Measurements from ENCODE around the gene UTP18.
"Not testable (repeated sequence)": the region's sequence is repeated elsewhere in the genome, so short reads cannot be mapped to it uniquely, and the experiment has no call there.

Gene UTP18

GRCh38 chr17:51260237-51261023 lies at the start of gene UTP18:
Gene UTP18, plus strand, starts transcription at chr17:51260546. Its CDS starts 39 bp downstream, at chr17:51260585.
- peak; percentile 98 for DNase-seq

DNA sequence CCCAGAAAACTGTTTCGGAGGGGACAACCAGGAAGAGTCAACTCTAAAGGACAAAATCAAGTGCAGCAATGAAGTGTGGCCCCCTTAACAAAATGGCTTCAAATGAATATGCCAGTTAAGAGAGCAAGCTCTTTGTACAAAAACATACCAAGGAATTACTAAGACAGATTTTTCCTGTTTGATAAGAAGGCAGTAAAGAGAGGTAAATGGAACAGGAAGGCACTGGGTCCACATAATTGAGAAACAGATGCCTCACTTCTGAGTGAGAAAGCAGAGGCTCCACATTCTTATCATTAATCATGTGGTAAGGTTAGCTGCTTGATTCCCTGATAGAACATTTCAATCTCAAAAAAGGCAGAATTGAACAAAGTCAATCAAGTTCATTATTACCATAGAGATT lies 45.4 kb upstream of the UTP18 start:
- DNase-seq: no peak

- no peak for DNase-seq
Observed at GRCh38 chr17:51217946-51218345, 42.4 kb upstream of the UTP18 start.

DNA sequence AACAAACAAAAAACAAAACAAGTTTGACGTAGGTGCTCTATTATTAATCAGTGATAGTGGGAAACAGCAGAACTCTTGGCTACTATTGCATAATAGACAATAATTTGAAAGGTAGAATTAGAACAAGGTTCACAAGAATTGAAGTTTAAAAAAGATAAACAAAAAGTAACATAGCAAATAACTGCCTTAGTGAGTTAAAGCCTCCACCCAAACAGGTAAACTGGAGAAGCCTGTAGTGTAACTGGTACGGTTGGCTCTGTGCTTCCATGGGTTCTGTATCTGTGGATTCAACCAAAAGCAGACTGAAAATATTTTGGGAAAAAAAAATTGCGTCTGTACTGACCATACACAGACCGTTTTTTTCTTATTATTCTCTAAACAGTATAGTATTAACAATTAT lies 39.0 kb upstream of the UTP18 start:
- DNase-seq: no peak

GRCh38 chr17:51224402-51225262 lies 35.7 kb upstream of the UTP18 start:
- no peak for DNase-seq

DNA sequence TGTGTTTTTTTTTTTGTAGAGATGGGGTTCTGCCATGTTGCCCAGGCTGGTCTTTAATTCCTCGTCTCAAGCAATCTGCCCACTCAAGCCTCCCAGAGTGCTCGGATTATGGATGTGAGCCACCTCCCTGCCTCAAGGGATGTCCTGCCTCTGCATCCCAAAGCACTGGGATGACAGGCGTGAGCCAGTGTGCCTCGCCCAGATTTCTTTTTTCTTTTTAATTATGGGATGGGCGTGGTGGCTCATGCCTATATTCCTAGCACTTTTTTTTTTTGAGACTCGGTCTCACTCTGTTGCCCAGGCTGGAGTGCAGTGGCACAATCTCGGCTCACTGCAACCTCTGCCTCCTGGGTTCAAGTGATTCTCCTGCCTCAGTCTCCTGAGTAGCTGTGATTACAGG lies 34.8 kb upstream of the UTP18 start:
- not testable (repeated sequence) for DNase-seq

- peak; percentile 67 for DNase-seq
Observed at GRCh38 chr17:51228161-51228560, 32.2 kb upstream of the UTP18 start.

DNA sequence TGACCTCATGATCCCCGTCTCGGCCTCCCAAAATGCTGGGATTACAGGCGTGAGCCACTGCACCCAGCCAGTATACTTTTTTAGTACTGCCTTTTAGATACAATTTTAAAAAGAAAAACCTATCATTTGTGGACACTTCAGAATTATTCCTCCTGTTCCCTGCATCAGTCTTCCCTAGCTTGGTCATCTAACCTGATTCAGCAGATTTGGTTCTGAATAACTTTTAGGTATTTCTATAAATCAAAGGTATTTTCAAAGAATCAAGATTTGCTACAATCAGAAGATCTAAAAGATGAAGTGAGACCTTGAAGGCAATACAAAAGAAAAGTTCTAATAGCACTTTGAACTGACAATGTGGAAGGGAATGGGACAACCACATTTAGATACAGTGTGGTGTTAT lies 30.5 kb upstream of the UTP18 start:
- no peak for DNase-seq

GRCh38 chr17:51230306-51230705 lies 30.0 kb upstream of the UTP18 start:
- no peak for DNase-seq

DNA sequence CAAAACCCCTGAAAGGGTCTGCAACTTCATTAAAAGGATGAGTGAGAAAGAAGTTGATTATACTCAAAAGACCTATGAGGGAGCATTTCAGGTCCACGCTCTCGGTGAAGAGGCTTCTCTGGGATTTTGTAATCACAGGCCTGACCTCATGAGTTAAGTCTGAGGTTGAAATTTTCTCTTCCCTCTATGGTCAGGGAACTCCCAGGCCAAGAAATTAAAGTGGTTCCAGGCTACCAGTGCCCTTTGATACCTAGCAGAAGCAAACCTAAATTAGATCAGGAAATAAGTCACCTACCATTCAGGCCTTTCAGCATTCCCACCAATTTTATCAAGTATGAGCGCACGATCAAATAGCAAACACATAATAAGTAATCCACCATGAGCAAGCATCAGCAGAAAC lies 28.3 kb upstream of the UTP18 start:
- DNase-seq: no peak

DNA sequence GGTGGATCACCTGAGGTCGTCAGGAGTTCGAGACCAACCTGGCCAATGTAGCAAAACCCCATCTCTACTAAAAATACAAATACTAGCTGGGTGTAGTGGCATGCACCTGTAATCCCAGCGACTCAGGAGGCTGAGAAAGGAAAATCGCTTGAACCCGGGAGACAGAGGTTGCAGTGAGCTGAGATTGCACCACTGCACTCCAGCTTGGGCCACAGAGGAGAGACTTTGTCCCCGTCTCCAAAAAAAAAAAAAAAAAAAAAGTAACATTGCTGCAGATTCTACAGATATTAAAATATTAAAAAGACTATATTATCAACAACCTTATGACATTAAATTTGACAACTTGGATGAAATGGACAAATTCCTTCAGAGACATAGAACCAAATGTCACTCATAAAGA lies 26.2 kb upstream of the UTP18 start:
- no peak for DNase-seq

- DNase-seq: no peak
Observed at GRCh38 chr17:51238255-51238887, 22.0 kb upstream of the UTP18 start.

- DNase-seq: no peak
Observed at GRCh38 chr17:51240275-51240674, 20.1 kb upstream of the UTP18 start.

DNA sequence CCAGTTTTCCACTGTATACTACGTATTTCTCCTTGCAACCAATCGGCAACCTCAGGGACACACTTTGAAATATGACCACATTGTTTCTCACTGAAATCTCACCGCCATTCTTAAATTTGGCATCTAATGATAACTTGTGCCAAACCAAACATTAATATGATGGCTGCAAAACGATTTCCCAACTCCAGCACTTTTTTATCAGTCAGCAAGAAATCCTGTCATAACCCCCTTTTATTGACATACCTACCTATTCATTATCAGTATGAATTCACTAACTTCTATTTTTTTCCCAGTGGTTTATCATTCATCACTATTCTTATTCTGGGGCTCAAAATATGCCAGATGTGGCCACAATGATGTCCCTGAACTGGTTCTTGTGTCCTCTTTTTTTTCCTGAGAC lies 16.3 kb upstream of the UTP18 start:
- DNase-seq: no peak

DNA sequence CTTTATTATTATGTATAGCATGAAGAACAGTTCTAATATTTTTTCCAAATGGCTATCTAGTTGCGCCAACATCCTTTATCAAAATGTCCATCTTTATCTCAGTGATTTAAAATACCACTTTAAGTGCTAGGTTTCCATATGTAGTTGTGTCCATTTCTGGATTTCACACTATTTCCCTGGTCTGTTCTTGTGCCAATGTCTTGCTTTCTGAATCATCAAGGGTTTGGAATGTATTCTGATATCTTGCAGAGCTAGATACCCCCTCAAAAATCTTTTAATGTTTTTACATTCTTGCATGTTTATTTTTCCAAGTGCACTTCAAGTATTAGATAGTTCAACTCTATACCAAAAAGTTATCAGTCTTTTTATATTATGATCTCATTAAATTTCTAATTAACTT lies 14.8 kb upstream of the UTP18 start:
- no peak for DNase-seq

GRCh38 chr17:51250314-51250840 lies 10.0 kb upstream of the UTP18 start:
- no peak for DNase-seq

DNA sequence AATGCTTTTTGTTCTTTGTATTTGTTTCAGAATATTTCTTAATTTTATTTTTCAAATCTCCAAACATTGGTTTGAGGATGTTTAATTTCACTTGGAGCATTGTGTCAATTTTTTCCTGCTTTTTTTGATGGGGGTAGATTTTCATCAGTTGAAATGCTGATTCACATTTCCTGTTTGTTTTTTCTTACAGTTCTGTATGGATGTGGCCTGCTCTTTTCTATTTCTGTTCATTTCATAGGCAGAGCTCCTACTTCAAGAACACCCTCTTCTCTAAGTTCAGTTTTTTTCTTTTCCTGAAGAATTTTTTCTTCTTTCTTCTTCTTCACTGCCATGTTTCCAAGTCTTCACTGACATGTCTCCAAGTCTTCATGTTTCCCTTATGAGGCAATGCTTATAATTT lies 9.3 kb upstream of the UTP18 start:
- DNase-seq: no peak

GRCh38 chr17:51255673-51256072 lies 4.7 kb upstream of the UTP18 start:
- no peak for DNase-seq

DNA sequence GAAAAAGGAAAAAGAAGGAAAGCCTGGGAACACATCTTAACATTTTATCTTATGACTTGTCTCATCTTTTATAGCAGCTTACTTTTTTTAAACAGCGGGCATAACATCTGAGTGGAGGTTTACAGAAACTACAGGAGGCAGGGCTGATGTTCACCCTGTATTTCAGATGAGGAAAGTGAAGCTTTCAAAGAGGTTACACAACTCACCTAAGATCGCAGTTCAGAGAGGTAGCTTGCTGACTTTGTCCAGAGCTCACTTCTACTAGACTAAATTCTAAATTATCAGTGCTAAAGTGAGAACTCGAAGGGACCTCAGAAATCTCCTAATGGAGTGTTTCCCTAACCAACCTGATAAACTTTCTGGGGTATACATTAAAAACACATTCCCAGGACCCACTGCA lies 4.2 kb upstream of the UTP18 start:
- no peak for DNase-seq

- peak; percentile 28 for DNase-seq
Observed at GRCh38 chr17:51257150-51258081, 2.9 kb upstream of the UTP18 start.

- DNase-seq: no peak
Observed at GRCh38 chr17:51258756-51259563, 1.4 kb upstream of the UTP18 start.

Measured in fibroblast of skin of right quadriceps (primary cell).